Measurements from ENCODE around the gene AFMID.
"Not testable (repeated sequence)": the region's sequence is repeated elsewhere in the genome, so short reads cannot be mapped to it uniquely, and the experiment has no call there.

Gene AFMID

DNA sequence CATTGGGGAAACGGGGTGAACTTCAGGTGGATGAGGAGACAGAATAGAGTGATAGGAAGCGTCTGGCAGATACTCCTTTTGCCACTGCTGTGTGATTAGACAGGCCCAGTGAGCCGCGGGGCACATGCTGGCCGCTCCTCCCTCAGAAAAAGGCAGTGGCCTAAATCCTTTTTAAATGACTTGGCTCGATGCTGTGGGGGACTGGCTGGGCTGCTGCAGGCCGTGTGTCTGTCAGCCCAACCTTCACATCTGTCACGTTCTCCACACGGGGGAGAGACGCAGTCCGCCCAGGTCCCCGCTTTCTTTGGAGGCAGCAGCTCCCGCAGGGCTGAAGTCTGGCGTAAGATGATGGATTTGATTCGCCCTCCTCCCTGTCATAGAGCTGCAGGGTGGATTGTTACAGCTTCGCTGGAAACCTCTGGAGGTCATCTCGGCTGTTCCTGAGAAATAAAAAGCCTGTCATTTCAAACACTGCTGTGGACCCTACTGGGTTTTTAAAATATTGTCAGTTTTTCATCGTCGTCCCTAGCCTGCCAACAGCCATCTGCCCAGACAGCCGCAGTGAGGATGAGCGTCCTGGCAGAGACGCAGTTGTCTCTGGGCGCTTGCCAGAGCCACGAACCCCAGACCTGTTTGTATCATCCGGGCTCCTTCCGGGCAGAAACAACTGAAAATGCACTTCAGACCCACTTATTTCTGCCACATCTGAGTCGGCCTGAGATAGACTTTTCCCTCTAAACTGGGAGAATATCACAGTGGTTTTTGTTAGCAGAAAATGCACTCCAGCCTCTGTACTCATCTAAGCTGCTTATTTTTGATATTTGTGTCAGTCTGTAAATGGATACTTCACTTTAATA lies 37.3 kb downstream of the AFMID start:
- no peak for DNase-seq

DNA sequence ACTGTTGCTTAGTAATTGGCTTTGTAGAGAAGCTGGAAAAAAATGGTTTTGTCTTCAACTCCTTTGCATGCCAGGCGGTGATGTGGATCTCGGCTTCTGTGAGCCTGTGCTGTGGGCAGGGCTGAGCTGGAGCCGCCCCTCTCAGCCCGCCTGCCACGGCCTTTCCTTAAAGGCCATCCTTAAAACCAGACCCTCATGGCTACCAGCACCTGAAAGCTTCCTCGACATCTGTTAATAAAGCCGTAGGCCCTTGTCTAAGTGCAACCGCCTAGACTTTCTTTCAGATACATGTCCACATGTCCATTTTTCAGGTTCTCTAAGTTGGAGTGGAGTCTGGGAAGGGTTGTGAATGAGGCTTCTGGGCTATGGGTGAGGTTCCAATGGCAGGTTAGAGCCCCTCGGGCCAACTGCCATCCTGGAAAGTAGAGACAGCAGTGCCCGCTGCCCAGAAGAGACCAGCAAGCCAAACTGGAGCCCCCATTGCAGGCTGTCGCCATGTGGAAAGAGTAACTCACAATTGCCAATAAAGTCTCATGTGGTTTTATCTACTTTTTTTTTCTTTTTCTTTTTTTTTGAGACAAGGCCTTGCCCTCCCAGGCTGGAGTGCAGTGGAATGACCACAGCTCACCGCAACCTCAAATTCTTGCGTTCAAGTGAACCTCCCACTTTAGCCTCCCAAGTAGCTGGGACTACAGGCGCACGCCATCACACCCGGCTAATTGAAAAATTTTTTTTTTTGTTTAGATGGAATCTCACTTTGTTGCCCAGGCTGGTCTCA lies 38.1 kb downstream of the AFMID start:
- DNase-seq = no peak

DNA sequence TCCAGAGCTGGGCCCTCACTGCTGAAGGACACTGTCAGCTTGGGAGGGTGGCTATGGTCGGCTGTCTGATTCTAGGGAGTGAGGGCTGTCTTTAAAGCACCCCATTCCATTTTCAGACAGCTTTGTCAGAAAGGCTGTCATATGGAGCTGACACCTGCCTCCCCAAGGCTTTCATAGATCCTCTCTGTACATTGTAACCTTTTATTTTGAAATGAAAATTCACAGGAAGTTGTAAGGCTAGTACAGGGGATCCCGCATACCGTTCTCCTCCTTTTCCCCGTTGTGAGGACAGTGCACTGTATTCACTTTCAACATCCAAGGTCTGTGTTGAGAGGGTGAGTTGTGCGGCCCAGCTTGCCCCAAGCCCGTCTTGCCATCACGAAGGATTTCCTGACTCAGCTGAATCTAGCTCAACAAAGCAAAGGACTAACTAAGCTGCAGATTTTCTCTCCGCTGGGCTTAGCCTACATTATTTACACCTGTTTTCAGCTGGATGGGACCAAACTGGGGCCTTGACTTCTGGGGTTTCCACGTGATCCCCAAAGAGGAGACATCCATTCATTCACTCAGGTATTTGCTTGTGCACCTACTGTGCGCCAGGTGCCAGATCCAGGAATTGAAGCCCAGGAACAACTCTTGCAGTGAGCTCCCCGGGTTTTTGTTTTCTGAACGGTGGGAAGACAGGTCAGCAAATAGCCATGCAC lies 39.0 kb downstream of the AFMID start:
- no peak for DNase-seq

DNA sequence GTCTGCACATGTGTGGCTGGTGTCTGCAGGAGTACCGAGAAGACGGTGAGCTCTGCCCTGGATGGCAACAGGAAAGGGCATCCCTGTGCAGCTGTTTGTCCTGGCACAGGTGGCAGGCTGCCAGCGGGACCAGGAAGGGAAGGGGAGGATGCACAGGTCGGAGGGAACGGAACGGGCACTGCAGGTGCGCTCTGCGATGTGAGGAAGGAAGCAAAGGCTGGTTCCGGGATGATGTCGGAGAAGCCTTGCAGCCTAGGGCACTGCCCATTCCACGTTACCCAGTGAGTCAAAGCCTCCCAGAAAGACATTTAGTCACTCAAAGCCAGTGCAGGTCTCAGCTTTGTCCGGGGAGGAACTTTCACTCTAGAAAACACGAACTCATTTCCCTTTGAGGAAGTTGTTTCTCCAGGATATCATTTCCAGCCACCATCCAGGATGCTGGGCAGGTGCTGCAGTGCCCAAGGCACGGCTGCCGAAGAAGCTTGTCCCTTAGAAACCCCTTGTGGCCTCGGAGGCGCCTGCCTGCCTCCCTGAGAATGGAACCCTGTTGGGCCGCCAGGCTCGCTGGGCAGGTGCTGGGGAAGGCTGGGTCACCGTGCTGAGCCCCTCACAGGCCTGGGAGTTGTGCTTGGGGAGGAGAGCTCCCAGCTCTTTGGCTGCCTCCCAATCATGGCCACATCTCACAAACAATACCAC lies 39.7 kb downstream of the AFMID start:
- no peak for DNase-seq

DNA sequence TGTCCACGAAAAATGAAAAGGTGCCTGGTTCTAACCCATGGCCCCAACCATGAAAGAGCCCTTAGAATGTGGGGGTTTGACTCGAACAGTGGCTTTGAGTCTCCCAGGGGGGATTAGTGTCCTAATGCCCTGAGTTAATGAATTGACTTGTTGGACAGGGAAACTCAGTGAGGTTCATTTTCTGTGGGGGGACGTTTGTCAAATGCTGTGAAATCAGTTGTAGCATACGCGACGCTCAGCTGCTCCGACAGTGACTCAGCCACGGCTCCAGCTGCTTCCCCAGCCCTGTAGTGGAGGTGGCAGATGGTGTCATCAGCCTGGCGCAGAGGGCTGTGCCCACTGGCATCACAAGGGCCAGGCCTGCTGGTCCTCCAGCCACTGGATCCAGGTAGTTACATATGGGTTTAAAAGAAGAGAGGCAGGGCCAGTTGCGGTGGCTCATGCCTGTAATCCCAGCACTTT lies 40.3 kb downstream of the AFMID start:
- no peak for DNase-seq

DNA sequence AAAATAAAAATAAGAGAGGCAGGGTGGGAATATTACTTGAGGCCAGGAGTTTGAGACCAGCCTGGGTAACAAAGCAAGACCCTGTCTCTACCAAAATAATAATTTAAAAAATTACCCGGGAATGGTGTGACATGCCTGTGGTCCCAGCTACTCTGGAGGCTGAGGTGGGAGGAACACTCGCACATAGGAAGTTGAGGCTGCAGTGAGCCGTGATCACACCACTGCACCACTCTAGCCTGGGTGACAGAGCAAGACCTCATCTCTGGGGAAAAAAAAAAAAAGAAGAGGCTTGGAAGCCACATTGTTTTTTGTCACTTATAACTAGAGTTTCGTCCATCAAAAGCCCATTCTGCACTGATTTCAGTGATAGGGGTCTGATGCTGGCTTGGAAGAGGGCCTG lies 41.0 kb downstream of the AFMID start:
- DNase-seq = no peak

DNA sequence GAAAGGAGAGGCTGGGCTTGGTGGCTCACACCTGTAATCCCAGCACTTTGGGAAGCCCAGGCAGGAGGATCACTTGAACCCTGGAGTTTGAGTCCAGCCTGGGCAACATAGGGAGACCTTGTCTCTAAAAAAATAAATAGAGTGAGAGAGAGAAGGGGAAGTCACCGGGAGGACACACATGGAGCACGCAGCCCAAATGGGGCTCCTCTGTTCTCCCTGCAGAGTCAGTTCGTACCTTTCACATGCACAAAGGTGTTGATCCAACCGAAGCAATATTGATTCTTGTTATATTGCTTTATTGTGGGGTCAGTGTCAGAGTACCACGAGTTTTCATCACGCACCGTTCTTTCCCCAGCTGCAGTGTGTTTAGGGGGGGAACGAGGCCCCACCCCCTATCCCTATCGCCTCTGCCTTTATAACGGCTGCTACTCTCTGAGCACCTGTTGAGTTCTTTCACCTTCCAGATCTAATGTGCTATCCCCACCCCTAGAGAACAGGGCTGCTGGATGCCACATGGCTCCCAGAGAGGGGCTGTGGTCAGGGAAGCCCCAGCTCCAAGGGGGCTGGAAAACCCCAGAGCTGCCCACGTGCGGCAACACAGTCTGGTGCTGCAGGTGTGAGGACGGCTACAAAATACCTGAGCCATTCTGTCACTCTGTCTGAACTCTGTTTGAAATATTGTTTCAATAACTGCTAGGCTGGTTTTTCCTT lies 43.2 kb downstream of the AFMID start:
- no peak for DNase-seq

DNA sequence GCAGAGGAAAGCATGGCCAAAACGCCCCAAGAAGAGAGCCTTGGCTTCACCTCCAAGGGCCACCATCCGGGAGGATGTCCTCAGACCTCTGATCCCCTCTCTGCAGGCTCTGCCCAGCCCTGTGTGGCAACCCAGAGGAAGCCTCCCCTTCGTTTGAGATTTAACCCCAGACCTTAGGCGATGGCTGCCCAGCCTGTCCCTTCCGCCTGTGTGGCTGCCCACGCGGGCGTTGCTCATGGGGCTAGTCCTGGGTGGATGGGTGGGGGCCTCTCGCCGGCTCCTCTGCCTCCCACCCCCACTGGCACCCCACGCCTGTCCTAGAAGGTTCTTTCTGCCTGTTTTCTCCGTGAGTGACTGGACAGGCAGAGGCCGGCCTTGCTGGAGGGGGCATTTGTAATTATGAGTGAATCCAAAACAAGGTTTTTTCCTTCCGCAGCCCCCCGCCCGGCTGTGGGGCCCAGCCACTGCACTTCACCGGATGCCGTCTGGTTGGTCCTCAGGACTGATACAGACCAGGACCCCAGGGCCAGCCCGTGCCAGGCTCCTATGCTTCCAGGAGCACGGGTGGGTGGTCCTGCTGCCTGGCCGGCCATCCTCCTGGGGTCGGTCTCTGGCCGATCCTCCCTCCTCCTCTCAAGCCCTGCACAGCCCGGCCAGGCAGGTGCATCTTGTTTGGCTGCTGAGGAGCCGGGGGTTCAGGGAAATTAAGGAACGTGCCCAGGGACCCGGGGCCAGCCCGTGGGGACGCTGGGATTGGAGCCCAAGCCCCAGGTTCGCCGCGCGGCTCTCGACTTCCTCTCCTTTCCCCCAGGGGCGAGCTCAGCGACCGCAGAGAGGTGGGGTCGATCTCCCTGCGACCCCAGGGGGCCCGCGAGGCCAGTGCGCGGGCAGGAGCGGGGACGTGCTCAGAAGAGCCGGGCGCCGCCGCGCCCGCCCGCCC lies 44.1 kb downstream of the AFMID start, which contains the start of gene TMEM235:
Gene TMEM235 (plus strand): TSS at position 636 of the 940 bp plus-strand sequence. CDS start 393 bp downstream, outside the sequence.
- no peak for DNase-seq

DNA sequence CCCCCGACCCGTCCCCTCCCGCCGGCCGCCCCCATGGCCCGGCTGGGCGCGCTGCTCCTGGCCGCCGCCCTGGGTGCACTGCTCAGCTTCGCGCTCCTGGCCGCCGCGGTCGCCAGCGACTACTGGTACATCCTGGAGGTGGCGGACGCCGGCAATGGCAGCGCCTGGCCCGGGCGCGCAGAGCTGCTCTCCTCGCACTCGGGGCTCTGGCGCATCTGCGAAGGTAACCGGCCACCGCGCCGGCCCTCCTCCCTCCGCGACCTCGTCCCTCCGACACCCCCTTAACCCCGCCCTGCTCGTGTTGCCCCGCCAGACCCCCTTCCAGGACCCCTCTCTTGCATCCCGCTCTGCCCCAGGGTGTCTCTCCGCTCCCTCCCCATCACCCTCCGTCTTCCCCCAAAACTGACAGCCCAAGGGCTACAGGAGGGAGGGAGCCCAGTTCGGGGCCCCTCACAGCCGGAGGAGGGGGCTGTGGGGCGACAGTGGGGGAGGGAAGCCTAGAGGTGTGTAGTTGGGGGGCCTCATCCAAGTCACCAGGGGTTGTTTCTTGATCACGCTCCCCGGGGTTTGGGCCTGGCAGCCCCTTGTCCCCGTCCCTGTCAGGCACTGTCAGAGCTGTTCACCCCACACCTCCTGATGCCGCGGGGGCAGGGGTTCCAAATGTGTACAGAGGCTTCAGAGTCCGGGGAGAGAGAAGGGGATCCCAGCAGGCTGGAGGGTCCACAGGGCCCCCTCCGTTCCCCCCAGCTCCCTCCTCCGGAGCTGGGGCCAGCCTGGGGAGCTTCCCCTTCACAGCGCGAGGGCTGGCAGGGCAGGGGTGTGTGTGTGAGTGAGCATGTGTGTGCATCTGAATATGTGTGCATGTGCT lies 45.1 kb downstream of the AFMID start:
- no peak for DNase-seq

DNA sequence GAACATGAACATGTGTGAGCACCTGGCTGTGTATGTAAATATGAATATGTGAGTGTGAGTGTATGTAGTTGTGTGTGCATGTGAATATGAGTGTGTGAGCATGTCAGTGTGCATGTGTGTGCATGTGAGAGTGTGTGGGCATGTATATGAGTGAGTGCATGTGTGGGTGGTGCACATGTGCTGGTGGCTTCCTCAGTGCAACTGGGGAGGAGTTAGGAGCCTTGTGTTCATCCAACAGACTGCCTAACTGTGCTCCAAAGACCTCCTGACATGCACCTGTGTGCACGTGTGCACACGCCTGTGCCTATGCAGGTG lies 45.7 kb downstream of the AFMID start:
- no peak for DNase-seq

DNA sequence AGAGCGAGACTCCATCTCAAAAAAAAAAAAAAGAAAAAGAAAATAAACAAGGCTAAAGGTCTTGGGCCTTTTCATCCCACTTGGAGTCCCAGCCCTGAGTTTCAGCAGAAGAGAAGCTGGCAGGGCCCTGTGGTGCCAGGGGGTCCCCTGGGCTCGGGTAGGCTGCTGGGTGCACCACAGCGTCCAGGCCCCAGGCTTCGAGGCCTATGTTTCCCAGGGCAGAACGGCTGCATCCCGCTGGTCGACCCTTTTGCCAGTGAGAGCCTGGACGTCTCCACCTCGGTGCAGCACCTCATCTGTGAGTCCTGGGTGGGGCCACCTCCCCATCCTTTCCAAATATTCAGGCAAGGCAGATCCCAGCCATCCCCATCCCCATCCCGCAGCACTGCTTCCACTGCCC lies 46.5 kb downstream of the AFMID start:
- no peak for DNase-seq

DNA sequence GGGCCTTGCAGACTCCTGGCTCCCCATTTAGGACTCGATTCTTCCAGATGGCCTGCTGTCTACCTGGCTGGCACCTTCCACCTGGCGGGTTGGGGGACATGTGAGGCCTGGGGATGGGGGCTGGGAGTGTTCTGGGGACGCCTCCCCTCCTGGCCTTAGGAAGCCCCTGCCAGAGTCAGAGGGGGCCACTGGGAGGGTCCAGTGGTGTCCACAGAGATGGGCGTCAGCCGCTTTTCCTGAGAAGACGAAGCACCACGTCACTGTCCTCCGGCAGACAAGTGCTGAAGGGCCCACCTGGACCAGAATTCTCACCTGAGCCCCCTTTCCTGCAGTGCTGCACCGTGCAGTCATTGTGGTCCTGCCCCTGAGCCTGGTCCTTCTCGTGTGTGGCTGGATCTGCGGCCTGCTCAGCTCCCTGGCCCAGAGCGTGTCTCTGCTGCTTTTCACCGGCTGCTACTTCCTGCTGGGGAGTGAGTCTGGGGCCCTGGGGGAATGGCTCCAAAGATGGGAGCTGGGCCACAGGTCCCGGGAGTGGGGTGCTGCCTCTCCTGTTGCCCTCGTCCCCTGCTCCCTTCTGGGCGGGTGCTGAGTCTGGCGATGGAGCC lies 47.2 kb downstream of the AFMID start:
- DNase-seq = no peak

DNA sequence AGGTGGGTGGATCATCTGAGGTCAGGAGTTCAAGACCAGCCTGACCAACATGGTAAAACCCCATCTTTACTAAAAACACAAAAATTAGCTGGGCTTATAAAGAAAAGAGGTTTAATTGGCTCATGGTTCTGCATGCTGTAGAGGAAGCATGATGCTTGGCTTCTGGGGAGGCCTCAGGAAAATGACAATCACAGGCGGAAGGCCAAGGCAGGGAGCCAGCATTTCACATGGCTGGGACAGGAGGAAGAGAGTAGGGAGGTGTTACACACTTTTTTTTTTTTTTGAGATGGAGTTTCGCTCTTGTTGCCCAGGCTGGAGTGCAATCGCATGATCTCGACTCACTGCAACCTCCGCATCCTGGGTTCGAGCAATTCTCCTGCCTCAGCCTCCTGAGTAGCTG lies 47.9 kb downstream of the AFMID start:
- DNase-seq = not testable (repeated sequence)

DNA sequence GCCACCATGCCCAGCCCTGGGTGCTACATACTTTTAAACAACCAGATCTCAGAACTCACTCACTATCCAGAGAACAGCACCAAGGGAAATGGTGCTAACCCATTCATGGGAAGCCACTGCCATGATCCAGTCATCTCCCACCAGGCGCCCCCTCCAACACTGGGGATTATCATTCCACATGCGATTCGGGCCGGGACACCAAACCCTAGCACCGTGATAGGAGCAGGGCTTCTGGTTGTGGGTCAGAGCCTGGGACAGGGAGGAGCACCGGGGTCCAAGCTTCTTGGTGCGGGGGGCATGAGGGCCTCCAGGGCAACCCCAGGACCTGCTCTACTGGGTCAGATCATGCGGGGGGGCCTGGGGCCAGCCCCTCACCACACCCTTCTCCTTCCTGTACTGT lies 48.7 kb downstream of the AFMID start:
- no peak for DNase-seq

DNA sequence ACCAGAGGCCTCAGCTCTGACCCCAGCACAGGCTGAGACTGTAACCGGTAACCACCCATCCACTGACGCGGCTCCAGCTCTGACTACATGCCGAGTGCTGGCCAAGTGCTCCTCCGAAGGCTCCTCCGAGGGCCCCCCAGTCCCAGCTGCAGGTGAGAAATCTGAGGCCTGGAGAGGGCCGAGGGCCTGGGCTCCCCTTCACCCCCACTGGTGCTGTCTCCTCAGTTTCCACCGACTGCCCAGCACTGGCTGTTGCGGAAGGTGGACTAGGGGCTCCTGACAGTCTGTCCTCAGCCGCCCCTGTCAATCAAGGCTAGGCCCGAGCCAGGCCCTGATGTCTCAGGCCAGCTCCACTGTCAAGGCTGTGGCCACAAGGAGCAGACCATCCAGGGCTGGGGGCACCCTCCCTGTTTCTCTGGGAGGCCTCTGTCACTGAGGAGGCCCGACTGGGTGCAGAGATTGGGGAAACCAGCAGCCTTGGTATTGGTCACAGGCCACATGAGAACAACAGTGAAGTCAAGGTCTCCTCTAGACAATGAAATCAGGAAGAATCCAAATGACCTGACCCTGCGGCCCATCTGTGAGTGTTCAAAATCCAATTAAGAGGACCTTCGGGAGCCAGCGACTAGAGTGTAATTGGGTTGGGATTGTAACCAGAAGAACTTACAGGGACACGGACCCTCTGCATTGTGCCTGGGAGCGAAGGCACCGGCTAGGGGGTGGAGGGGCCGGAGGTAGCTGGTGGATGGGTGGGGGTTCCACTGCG lies 49.4 kb downstream of the AFMID start:
- DNase-seq = no peak

DNA sequence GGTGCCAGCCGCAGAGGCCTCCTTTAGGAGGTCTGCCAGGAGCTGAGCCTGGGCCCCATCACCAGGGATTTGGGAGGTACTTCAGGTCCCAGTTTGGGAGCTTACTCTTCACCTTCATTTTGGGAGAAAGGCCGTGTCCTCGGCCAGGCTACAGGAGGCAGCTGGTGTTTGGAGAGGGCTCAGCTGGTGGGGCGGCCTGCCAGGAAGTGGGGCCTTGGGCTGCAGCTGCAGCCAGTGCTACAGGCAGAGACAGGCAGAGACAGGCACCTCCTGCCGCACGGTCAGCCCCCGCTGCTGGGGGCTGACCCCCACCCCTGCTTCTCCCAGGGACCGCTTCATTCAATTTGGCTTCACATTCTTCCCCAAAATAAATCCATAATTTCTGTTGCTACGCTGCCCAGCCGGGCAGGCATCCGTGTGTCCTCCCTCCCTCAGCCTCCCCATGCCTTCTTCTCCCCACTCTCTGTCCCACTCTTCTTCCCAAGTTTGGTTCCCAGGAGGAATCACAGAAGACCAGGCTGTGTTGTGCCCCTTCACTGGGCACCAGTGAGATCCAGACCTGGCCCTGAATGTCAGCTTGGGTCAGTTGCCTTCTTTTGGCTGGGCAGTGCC lies 50.3 kb downstream of the AFMID start:
- no peak for DNase-seq

DNA sequence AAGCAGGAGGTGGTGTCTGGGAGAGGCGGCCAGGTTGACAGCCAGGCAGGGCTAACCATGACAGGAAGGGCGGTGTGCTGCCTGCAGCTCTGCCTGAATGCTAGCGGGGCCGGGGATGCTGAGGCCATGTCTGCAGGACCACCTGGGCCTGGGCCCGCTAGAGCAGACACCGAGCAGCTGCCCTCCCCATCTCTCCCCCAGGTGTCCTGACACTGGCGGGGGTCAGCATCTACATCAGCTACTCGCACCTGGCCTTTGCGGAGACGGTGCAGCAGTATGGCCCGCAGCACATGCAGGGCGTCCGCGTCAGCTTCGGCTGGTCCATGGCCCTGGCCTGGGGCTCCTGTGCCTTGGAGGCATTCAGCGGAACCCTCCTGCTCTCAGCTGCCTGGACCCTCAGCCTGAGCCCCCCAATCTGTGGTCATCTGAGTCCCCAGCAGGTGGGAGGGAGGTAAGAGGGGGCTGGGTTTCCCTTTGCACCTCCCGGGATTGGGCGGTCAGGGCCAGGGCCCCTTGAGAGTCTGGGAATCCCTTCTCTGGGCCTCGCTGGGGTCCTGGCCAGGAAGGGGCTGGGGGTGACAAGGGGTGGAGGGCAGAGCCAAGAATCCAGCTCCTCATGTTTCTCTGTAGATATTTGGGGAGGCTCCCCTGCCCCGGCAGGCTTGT lies 51.8 kb downstream of the AFMID start:
- no peak for DNase-seq

DNA sequence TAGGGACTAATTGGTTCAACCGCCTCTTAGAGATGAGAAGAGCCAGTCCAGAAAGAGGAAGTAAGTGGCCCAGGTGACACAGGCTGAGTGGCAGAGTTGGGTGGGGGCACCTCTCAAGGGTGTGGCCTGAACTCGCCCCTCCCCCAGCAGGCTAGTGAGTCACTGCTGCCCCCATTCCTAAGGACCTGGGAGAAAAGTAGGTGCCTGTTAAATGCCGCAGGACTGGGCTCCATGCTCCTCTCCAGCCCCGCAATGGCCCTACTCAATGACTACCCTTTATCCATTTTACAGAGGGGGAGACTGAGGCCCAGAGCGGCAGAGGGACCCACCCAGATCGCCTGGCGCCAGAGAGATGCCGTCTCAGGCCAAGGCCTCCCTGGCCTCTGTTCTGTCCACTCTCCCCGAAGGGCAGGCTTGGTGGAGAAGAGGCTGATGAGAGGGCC lies 52.3 kb downstream of the AFMID start:
- no peak for DNase-seq

Data from stimulated activated CD4-positive, alpha-beta T cell treated with anti-CD3 and anti-CD28 coated beads, Interleukin-1b, Interleukin-23, amount 100 ng/mL, for 48 hours (primary cell).